Lower leg skin (tissue), 3 donors: ENCODE data around the gene SHMT1.

Source experiments
- POLR2A ChIP-seq, 2 donors: fragments of 450-650 bp; IDR thresholded peaks; one replicate each; pipeline ENCODE4 v1.6.1; 2016 to 2017; ENCODE audit warnings: antibody characterized with exemption in 2 of 2, mild to moderate bottlenecking in 1 of 2, moderate library complexity in 1 of 2
- TF ChIP-seq, protein P1 (sequence below), 3 donors: fragments of 450-650 bp; IDR thresholded peaks; one replicate each; pipeline ENCODE4 v1.5.1; 2016; ENCODE audit warnings: antibody characterized with exemption in 3 of 3, mild to moderate bottlenecking in 3 of 3, moderate library complexity in 2 of 3

DNA sequence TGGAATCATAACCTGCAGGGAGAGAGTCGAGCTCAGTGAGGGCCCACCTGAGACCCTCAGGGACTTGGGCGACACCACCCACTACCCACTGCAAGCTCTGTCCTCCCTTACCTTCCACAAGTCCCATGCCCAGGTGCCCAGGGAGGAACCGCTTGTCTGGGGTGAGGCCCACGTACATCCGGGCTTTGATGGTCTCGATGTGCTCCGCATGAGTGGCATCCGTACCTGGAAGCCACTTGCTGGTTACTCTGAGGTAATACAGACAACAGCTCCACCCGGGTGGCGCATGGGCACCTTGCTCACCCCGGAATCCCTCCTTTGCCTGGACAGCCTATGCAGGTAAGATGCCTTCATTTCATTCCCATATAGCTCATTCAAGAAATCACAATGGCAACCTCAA lies 78.1 kb downstream of the SHMT1 start:
- TF ChIP-seq POLR2A (IDR thresholded peaks at IDR 0.05) = no peak
- TF ChIP-seq, protein P1, sequence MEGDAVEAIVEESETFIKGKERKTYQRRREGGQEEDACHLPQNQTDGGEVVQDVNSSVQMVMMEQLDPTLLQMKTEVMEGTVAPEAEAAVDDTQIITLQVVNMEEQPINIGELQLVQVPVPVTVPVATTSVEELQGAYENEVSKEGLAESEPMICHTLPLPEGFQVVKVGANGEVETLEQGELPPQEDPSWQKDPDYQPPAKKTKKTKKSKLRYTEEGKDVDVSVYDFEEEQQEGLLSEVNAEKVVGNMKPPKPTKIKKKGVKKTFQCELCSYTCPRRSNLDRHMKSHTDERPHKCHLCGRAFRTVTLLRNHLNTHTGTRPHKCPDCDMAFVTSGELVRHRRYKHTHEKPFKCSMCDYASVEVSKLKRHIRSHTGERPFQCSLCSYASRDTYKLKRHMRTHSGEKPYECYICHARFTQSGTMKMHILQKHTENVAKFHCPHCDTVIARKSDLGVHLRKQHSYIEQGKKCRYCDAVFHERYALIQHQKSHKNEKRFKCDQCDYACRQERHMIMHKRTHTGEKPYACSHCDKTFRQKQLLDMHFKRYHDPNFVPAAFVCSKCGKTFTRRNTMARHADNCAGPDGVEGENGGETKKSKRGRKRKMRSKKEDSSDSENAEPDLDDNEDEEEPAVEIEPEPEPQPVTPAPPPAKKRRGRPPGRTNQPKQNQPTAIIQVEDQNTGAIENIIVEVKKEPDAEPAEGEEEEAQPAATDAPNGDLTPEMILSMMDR (IDR thresholded peaks at IDR 0.05) = no peak
